ENCODE results near the gene DCST2. TPM values are rescaled to one million over a fixed set of nuclear protein-coding genes. Genes with fewer than 3 reads are reported as not detected.

Gene DCST2
- total and polyA plus RNA-seq, 2 of the 8 experiments (the other 6 are each of a cell fraction or from before 2014, with no cell fraction given): 0.43 to 2.1 TPM

DNA sequence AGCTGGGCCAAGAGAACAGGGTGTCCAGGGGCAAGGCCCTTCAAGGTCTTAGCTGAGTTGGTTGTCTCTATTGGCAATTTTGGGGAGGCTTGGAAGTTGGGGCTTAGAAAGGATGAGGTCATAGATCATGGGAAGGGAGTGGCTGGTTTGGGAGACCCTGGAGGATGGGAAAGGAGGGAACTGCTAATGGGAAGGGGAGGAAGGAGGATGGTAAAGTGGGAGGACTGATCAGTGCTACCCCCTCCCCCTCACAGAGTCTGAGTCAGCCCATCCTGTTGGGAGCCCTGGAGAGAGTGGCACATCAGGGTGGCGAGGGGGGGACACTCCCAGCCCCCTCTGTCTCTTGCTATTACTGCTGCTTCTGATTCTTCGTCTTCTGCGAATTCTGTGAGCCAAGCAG lies 35.0 kb upstream of the DCST2 start (continued):
- no peak for TF ChIP-seq E2F6 (IDR thresholded peaks at IDR 0.05)
- TF ChIP-seq, protein P1, sequence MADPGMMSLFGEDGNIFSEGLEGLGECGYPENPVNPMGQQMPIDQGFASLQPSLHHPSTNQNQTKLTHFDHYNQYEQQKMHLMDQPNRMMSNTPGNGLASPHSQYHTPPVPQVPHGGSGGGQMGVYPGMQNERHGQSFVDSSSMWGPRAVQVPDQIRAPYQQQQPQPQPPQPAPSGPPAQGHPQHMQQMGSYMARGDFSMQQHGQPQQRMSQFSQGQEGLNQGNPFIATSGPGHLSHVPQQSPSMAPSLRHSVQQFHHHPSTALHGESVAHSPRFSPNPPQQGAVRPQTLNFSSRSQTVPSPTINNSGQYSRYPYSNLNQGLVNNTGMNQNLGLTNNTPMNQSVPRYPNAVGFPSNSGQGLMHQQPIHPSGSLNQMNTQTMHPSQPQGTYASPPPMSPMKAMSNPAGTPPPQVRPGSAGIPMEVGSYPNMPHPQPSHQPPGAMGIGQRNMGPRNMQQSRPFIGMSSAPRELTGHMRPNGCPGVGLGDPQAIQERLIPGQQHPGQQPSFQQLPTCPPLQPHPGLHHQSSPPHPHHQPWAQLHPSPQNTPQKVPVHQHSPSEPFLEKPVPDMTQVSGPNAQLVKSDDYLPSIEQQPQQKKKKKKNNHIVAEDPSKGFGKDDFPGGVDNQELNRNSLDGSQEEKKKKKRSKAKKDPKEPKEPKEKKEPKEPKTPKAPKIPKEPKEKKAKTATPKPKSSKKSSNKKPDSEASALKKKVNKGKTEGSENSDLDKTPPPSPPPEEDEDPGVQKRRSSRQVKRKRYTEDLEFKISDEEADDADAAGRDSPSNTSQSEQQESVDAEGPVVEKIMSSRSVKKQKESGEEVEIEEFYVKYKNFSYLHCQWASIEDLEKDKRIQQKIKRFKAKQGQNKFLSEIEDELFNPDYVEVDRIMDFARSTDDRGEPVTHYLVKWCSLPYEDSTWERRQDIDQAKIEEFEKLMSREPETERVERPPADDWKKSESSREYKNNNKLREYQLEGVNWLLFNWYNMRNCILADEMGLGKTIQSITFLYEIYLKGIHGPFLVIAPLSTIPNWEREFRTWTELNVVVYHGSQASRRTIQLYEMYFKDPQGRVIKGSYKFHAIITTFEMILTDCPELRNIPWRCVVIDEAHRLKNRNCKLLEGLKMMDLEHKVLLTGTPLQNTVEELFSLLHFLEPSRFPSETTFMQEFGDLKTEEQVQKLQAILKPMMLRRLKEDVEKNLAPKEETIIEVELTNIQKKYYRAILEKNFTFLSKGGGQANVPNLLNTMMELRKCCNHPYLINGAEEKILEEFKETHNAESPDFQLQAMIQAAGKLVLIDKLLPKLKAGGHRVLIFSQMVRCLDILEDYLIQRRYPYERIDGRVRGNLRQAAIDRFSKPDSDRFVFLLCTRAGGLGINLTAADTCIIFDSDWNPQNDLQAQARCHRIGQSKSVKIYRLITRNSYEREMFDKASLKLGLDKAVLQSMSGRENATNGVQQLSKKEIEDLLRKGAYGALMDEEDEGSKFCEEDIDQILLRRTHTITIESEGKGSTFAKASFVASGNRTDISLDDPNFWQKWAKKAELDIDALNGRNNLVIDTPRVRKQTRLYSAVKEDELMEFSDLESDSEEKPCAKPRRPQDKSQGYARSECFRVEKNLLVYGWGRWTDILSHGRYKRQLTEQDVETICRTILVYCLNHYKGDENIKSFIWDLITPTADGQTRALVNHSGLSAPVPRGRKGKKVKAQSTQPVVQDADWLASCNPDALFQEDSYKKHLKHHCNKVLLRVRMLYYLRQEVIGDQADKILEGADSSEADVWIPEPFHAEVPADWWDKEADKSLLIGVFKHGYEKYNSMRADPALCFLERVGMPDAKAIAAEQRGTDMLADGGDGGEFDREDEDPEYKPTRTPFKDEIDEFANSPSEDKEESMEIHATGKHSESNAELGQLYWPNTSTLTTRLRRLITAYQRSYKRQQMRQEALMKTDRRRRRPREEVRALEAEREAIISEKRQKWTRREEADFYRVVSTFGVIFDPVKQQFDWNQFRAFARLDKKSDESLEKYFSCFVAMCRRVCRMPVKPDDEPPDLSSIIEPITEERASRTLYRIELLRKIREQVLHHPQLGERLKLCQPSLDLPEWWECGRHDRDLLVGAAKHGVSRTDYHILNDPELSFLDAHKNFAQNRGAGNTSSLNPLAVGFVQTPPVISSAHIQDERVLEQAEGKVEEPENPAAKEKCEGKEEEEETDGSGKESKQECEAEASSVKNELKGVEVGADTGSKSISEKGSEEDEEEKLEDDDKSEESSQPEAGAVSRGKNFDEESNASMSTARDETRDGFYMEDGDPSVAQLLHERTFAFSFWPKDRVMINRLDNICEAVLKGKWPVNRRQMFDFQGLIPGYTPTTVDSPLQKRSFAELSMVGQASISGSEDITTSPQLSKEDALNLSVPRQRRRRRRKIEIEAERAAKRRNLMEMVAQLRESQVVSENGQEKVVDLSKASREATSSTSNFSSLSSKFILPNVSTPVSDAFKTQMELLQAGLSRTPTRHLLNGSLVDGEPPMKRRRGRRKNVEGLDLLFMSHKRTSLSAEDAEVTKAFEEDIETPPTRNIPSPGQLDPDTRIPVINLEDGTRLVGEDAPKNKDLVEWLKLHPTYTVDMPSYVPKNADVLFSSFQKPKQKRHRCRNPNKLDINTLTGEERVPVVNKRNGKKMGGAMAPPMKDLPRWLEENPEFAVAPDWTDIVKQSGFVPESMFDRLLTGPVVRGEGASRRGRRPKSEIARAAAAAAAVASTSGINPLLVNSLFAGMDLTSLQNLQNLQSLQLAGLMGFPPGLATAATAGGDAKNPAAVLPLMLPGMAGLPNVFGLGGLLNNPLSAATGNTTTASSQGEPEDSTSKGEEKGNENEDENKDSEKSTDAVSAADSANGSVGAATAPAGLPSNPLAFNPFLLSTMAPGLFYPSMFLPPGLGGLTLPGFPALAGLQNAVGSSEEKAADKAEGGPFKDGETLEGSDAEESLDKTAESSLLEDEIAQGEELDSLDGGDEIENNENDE (IDR thresholded peaks at IDR 0.05; ENCODE audit: insufficient replicate concordance, low read length): no peak
- no peak for TF ChIP-seq TAF7 (optimal IDR thresholded peaks at IDR 0.05; ENCODE audit: borderline replicate concordance, low read depth, low read length)
- no peak for TF ChIP-seq ASH2L (IDR thresholded peaks at IDR 0.05; ENCODE audit: low read length)
- no peak for TF ChIP-seq CHD2 (IDR thresholded peaks at IDR 0.05; ENCODE audit: low read length)
- TF ChIP-seq CEBPB (IDR thresholded peaks at IDR 0.05; ENCODE audit: low read depth, low read length): no peak
- no peak for TF ChIP-seq BRCA1 (IDR thresholded peaks at IDR 0.05; ENCODE audit: low read depth, low read length)
- TF ChIP-seq SUZ12 (IDR thresholded peaks at IDR 0.05; ENCODE audit: low read length): no peak
- TF ChIP-seq POU5F1 (IDR thresholded peaks at IDR 0.05; ENCODE audit: low read depth, low read length): no peak
- no peak for TF ChIP-seq HDAC6 (IDR thresholded peaks at IDR 0.05; ENCODE audit: low read depth, low read length)

All from H1 (cell line).